Erythroblast (primary cell): ENCODE data around the gene FBXL15.

ENCODE experiments used
- GATA1 ChIP-seq: IDR thresholded peaks from 2 replicates; pipeline ENCODE4 v1.6.1; 2011; ENCODE audit warnings: low read depth, mild to moderate bottlenecking, control low read depth, low read length, moderate library complexity
- POLR2A ChIP-seq: IDR thresholded peaks from 2 replicates; pipeline ENCODE4 v1.6.1; 2011; ENCODE audit warnings: mild to moderate bottlenecking, low read length

DNA sequence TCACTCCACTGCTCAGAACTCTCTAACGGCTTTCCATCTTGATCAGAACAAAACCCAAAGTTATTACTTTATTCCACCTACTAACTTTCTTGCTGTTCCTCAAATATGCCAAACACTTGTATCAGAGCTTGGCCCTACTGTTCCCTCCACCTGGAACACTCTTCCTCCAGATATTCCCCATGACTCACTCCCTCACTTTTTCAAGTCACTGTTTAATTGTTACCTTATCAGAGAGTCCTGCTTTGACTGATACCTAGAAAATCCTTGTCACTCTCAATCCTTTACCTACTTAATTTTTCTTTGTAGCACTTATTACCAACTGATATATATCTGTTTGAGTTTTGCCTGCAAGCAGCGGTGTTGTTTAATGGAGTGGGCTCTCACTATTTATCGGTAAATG, 30.7 kb upstream of the FBXL15 start:
- TF ChIP-seq POLR2A, result no peak
- no peak for TF ChIP-seq GATA1
